BLaER1 (cell line): ENCODE results near the gene STS.

Source experiments
- H3K27ac ChIP-seq: shearing (Covaris generic); formaldehyde crosslinking; 2 replicates; pipeline ENCODE4 v1.8.1; 2022
- H3K27me3 ChIP-seq: shearing (Covaris generic); formaldehyde crosslinking; 2 replicates; pipeline ENCODE4 v1.8.1; 2022
- H3K36me3 ChIP-seq: shearing (Covaris generic); formaldehyde crosslinking; 2 replicates; pipeline ENCODE4 v1.8.1; 2022
- H3K4me1 ChIP-seq: shearing (Covaris generic); formaldehyde crosslinking; 2 replicates; pipeline ENCODE4 v1.8.1; 2022
- H3K4me2 ChIP-seq: shearing (Covaris generic); formaldehyde crosslinking; 2 replicates; pipeline ENCODE4 v1.8.1; 2022
- H3K4me3 ChIP-seq: shearing (Covaris generic); formaldehyde crosslinking; 2 replicates; pipeline ENCODE4 v1.8.1; 2022
- H3K9ac ChIP-seq: shearing (Covaris generic); formaldehyde crosslinking; 2 replicates; pipeline ENCODE4 v1.8.1; 2022
- H3K9me3 ChIP-seq: shearing (Covaris generic); formaldehyde crosslinking; 2 replicates; pipeline ENCODE4 v1.8.1; 2022
- H4K20me1 ChIP-seq: shearing (Covaris generic); formaldehyde crosslinking; 2 replicates; pipeline ENCODE4 v1.8.1; 2022
- Cebpa-rat ChIP-seq: shearing (Covaris generic); IDR thresholded peaks from 2 replicates; pipeline ENCODE4 v1.8.1; 2022

Gene STS

DNA sequence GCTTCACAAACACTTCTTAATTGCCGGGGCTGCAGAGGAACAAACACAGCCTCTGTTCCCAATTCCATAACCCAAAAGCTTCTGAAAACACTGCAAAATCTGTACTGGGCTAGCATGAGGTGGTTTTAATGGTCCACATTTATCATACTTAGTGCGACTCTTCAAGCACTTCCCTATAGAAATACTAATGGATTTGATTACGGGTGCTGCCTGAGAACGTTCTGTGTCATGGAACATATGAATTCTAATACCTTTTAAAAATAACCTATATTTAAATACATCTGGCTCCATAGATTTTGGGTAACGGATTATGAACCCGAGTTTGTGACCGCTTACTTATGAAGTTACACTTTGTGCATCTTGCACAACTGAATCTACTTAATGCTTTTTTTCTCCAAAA, 35.4 kb upstream of the STS start:
- H4K20me1 ChIP-seq, result no peaks in the 10 kb centered on the region
- no peaks in the 10 kb centered on the region for H3K27me3 ChIP-seq
- peak overlapping the region; percentile 98 for H3K27ac ChIP-seq
- peaks cover 45% of the 10 kb centered on the region for H3K36me3 ChIP-seq
- no peak for TF ChIP-seq Cebpa-rat
- H3K9me3 ChIP-seq, result peaks cover 40% of the 10 kb centered on the region
- H3K4me1 ChIP-seq, result peaks cover 87% of the 10 kb centered on the region
- peak overlapping the region; percentile 91 for H3K9ac ChIP-seq
- peak overlapping the region; percentile 89 for H3K4me2 ChIP-seq
- peak overlapping the region; percentile 61 for H3K4me3 ChIP-seq

DNA sequence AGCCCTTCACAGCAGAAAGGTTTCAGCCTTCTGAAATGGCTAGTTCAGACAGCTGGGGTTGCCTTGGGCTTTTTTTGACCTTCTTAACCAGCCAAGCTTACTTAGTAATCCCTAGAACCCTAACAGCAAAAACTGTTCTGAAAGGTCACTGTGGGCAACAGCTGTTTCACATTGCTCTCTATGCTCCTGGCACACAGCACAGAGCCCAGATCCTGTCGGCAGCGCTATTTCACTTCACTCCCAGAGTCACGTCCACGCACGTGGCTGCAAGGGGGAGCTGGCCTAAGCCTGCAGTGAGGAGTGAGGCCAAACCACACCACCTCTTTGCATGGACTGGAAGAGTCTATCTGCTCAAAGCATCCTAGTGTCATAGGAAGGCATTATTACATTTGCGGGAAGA, 32.0 kb upstream of the STS start:
- peaks cover 60% of the 10 kb centered on the region for H3K9me3 ChIP-seq
- no peak overlapping the region for H3K4me3 ChIP-seq
- H3K36me3 ChIP-seq, result peaks cover 61% of the 10 kb centered on the region
- TF ChIP-seq Cebpa-rat, result no peak
- H3K4me1 ChIP-seq, result peaks cover 79% of the 10 kb centered on the region
- H3K4me2 ChIP-seq, result peak overlapping the region; percentile 3; the same call in 1 of the 2 replicates
- H3K27ac ChIP-seq, result peak overlapping the region; percentile 33
- H3K9ac ChIP-seq, result no peak overlapping the region
- no peaks in the 10 kb centered on the region for H3K27me3 ChIP-seq
- no peaks in the 10 kb centered on the region for H4K20me1 ChIP-seq

- Histone ChIP-seq H3K27ac (peak overlapping the region; percentile 33), H4K20me1 (no peaks in the 10 kb centered on the region), H3K4me3 (no peak overlapping the region), H3K36me3 (peaks cover 64% of the 10 kb centered on the region), H3K4me1 (peaks cover 84% of the 10 kb centered on the region), H3K27me3 (no peaks in the 10 kb centered on the region), H3K9me3 (peaks cover 60% of the 10 kb centered on the region), H3K4me2 (peak overlapping the region; percentile 2; the same call in 1 of the 2 replicates), H3K9ac (no peak overlapping the region)
- no peak for TF ChIP-seq Cebpa-rat
Measured at GRCh38 chrX:7116081-7116480, 31.4 kb upstream of the STS start.

DNA sequence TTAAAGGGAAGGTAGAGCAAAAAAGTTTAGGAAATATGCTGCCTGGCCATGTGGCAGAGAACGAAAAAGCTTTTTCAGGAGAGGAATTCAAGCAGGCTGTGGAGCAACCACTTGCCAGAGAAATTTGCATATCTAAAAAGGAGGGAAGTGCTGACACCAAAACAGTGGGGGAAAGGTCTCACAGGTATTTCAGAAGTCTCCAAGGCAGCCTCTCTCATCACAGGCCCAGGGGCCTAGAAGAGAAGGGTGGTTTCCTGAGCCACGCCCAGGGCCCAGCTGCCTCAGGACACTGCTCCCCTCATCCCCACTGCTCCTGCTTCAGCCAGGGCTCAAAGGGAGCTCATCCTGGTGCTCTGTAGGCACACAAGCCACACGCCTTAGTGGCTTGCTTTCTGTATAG, 29.9 kb upstream of the STS start:
- Histone ChIP-seq H3K4me1 (peaks cover 75% of the 10 kb centered on the region), H4K20me1 (no peaks in the 10 kb centered on the region), H3K4me3 (peak overlapping the region; percentile 23; the same call in 1 of the 2 replicates), H3K27me3 (no peaks in the 10 kb centered on the region), H3K4me2 (peak overlapping the region; percentile 46; the same call in 1 of the 2 replicates), H3K9me3 (peaks cover 74% of the 10 kb centered on the region), H3K9ac (no peak overlapping the region), H3K36me3 (peaks cover 76% of the 10 kb centered on the region), H3K27ac (peak overlapping the region; percentile 52; the same call in 1 of the 2 replicates)
- no peak for TF ChIP-seq Cebpa-rat

DNA sequence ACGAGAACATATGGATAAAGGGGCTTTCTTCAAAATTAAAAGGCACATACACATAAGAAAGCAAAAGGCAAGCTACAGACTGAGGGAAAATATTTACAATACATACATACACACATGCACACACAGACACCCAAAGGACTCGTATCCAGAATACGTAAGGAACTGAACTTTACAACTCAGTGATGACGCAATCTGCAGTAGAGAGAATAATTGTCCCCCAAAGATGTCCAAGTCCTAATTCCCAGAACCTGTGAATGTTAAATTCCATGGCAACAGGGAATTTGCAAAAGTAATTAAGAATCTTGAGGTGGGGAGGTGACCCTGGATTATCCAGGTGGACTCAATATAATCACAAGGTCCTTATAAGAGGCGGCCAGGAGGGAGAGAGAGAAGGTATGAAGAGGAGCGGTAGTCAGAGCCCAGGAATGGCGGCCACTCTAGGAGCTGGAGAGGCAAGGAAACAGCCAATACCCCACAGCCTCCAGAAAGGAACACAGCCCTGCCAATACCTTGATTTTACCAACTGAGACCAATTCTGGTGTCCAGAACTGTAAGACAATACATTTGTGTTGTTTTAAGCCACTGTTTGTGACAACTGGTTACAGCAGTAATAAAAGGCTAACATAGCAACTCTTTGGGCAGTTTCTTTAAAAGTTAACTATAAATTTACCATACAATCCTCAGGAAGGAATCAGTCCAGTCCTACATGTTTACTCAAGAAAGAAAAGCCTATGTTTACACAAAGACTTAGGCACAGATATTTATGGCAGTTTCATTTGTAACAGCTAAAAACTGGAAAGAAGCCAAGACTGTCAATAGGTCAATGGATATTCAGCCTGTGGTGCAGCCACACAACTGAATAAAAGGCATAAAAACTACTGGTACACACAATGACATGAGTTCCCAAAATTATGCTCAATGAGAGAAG, 27.3 kb upstream of the STS start:
- no peak overlapping the region for H3K9ac ChIP-seq
- H3K4me2 ChIP-seq, result peak overlapping the region; percentile 39
- no peak overlapping the region for H3K4me3 ChIP-seq
- peak overlapping the region; percentile 6; the same call in 1 of the 2 replicates for H3K27ac ChIP-seq
- H3K4me1 ChIP-seq, result peaks cover 54% of the 10 kb centered on the region
- no peak for TF ChIP-seq Cebpa-rat
- H3K9me3 ChIP-seq, result peaks cover 69% of the 10 kb centered on the region
- no peaks in the 10 kb centered on the region for H4K20me1 ChIP-seq
- H3K27me3 ChIP-seq, result no peaks in the 10 kb centered on the region
- H3K36me3 ChIP-seq, result peaks cover 63% of the 10 kb centered on the region

GRCh38 chrX:7120878-7121219, 26.7 kb upstream of the STS start:
- H3K27me3 ChIP-seq, result no peaks in the 10 kb centered on the region
- H3K4me2 ChIP-seq, result peak overlapping the region; percentile 39
- H3K9me3 ChIP-seq, result peaks cover 72% of the 10 kb centered on the region
- H3K9ac ChIP-seq, result no peak overlapping the region
- H3K36me3 ChIP-seq, result peaks cover 63% of the 10 kb centered on the region
- peaks cover 48% of the 10 kb centered on the region for H3K4me1 ChIP-seq
- H3K4me3 ChIP-seq, result no peak overlapping the region
- no peaks in the 10 kb centered on the region for H4K20me1 ChIP-seq
- peak overlapping the region; percentile 8; the same call in 1 of the 2 replicates for H3K27ac ChIP-seq
- TF ChIP-seq Cebpa-rat, result no peak

DNA sequence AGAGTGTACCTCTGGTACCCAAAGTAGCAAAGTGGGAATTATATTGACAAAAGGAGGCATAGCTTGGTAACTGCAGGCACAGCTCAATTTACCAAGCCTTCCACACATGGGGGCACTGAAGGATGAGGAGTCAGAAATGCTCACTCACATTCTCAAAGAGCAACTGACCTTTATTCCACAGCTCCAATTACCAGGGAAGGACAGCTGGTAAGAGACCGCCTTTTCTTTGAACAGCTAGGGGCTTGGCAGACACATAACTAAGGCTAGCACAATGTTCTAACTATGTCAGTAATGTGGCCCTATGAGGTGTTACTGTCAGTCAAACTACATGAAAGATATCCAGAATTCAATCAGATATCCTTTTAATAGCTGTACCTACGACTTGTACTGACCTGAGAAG, 20.5 kb upstream of the STS start:
- no peak overlapping the region for H3K9ac ChIP-seq
- peaks cover 81% of the 10 kb centered on the region for H3K36me3 ChIP-seq
- no peaks in the 10 kb centered on the region for H4K20me1 ChIP-seq
- peaks cover 92% of the 10 kb centered on the region for H3K9me3 ChIP-seq
- no peaks in the 10 kb centered on the region for H3K27me3 ChIP-seq
- no peak overlapping the region for H3K4me3 ChIP-seq
- H3K27ac ChIP-seq, result no peak overlapping the region
- H3K4me1 ChIP-seq, result no peaks in the 10 kb centered on the region
- H3K4me2 ChIP-seq, result no peak overlapping the region
- no peak for TF ChIP-seq Cebpa-rat

DNA sequence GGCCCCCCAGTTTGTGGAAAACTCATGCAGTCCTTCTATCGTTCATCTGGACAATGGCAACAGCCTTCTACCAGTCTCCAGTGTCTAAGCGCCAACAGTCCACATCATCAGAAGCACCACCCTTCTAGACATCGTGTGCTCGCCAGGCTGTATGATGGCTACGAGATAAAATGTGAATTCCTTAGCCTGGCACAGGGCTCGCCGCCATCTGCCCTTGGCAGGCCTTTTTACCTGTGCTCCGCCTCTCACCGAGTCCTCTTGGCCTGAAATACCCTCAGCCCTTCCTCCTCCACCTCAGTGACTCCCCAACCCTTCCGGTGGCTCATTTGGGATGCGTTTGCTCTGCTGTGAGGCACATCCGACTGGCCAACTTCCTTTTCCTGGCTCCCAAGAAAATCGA, 15.9 kb upstream of the STS start:
- no peak overlapping the region for H3K27ac ChIP-seq
- H4K20me1 ChIP-seq, result peaks cover 37% of the 10 kb centered on the region
- no peak overlapping the region for H3K4me2 ChIP-seq
- H3K4me3 ChIP-seq, result no peak overlapping the region
- H3K4me1 ChIP-seq, result peaks cover 20% of the 10 kb centered on the region
- H3K27me3 ChIP-seq, result no peaks in the 10 kb centered on the region
- peaks cover 69% of the 10 kb centered on the region for H3K36me3 ChIP-seq
- H3K9me3 ChIP-seq, result peaks cover 66% of the 10 kb centered on the region
- TF ChIP-seq Cebpa-rat, result no peak
- H3K9ac ChIP-seq, result no peak overlapping the region

DNA sequence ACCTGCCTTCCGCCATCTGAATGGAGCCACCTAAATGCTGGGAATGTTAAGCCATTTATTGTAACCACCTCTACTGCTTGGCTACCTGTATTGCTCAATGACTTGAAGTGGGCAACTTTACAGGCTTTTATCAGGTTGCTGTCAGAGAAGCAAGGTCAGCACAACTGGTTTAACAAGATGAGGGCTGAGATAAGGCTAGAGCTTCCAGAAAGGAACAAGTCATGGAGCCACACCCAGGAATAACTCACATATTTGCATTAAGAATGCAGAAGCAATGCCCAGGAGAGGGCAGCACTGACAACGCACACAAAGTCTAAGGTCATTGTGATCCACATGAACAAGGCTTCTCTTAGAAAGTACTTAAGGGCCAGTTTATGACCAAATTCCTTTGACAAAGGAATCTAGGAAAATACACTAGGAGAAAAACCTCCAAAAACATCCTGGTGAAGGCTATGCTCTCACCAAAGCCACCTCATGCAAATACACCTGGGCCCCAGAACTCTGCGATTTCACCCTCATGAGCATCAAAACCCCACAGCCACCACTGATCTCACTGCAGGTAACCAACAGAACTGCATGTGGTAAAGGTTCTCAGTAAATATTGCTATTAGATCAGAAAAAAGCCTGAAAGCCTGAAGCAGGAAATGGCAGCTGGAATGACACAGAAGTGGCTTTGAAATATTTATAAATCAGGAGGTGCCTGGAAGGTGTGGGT, 15.0 kb upstream of the STS start:
- Histone ChIP-seq H3K4me3 (no peak overlapping the region), H3K4me2 (peak overlapping the region; percentile 9; the same call in 1 of the 2 replicates), H3K9me3 (peaks cover 57% of the 10 kb centered on the region), H3K36me3 (peaks cover 65% of the 10 kb centered on the region), H3K27me3 (no peaks in the 10 kb centered on the region), H3K4me1 (peaks cover 20% of the 10 kb centered on the region), H3K9ac (0 out of 2 replicates have a peak overlapping the region, but pooled peaks have one; percentile 38), H3K27ac (peak overlapping the region; percentile 58), H4K20me1 (peaks cover 40% of the 10 kb centered on the region)
- TF ChIP-seq Cebpa-rat, result no peak

GRCh38 chrX:7133050-7133440, 14.5 kb upstream of the STS start:
- Histone ChIP-seq H3K9ac (peak overlapping the region; percentile 38; the same call in 1 of the 2 replicates), H3K27ac (peak overlapping the region; percentile 58), H3K4me2 (peak overlapping the region; percentile 9), H3K27me3 (no peaks in the 10 kb centered on the region), H3K36me3 (peaks cover 68% of the 10 kb centered on the region), H3K4me3 (no peak overlapping the region), H4K20me1 (peaks cover 46% of the 10 kb centered on the region), H3K4me1 (peaks cover 20% of the 10 kb centered on the region), H3K9me3 (peaks cover 57% of the 10 kb centered on the region)
- TF ChIP-seq Cebpa-rat, result no peak
